Measurements from ENCODE around the gene MROH8. TPM values are rescaled to one million over a fixed set of nuclear protein-coding genes. Genes with fewer than 3 reads are reported as not detected.

Gene MROH8
- polyA plus RNA-seq, 1 donor from 2014 or later = 3.2 TPM

GRCh38 chr20:37147250-37147649 is 32.1 kb downstream of the MROH8 start:
- Histone ChIP-seq H2AFZ (ENCODE audit: low read depth, low read length) (no peak overlapping the region), H3K36me3 (ENCODE audit: insufficient read depth, low read length) (no peaks in the 10 kb centered on the region), H3K4me2 (ENCODE audit: low read length) (no peak overlapping the region), H4K20me1 (ENCODE audit: insufficient read depth) (no peaks in the 10 kb centered on the region), H3K9me3 (ENCODE audit: low read length) (no peaks in the 10 kb centered on the region), H3K9me2 (ENCODE audit: insufficient read depth, low read length) (no peaks in the 10 kb centered on the region), H3K27ac (ENCODE audit: low read length) (no peak overlapping the region), H3K4me3 (ENCODE audit: low read length) (no peak overlapping the region), H3K9ac (ENCODE audit: low read length) (no peak overlapping the region), H3K27me3 (ENCODE audit: insufficient read depth, low read depth, low read length) (no peaks in the 10 kb centered on the region), H3F3A (ENCODE audit: insufficient read depth, low read length, poor library complexity, severe bottlenecking) (no peaks in the 10 kb centered on the region), H3K79me2 (replicated peaks; ENCODE audit: insufficient read depth, low read length) (no peaks in the 10 kb centered on the region)
- TF ChIP-seq SMC3 (conservative IDR thresholded peaks at IDR 0.05; ENCODE audit: poor library complexity) = no peak

GRCh38 chr20:37144856-37145404 is 34.4 kb downstream of the MROH8 start:
- H3K9ac ChIP-seq (ENCODE audit: low read length) = no peak overlapping the region
- H3K79me2 ChIP-seq (replicated peaks; ENCODE audit: insufficient read depth, low read length) = no peaks in the 10 kb centered on the region
- H3K9me2 ChIP-seq (ENCODE audit: insufficient read depth, low read length) = no peaks in the 10 kb centered on the region
- H3K4me2 ChIP-seq (ENCODE audit: low read length) = no peak overlapping the region
- no peaks in the 10 kb centered on the region for H3F3A ChIP-seq (ENCODE audit: insufficient read depth, low read length, poor library complexity, severe bottlenecking)
- H3K36me3 ChIP-seq (ENCODE audit: insufficient read depth, low read length) = no peaks in the 10 kb centered on the region
- H4K20me1 ChIP-seq (ENCODE audit: insufficient read depth) = no peaks in the 10 kb centered on the region
- no peak overlapping the region for H3K4me3 ChIP-seq (ENCODE audit: low read length)
- TF ChIP-seq RAD21 (conservative IDR thresholded peaks at IDR 0.05) (no peak), CTCF (IDR thresholded peaks at IDR 0.05; ENCODE audit: poor library complexity, severe bottlenecking) (no peak), MXI1 (conservative IDR thresholded peaks at IDR 0.05; ENCODE audit: poor library complexity, severe bottlenecking) (no peak), REST (IDR thresholded peaks at IDR 0.05; ENCODE audit: borderline replicate concordance) (no peak), POLR2AphosphoS5 (IDR thresholded peaks at IDR 0.05) (no peak), TAF1 (IDR thresholded peaks at IDR 0.05; ENCODE audit: low read depth) (no peak), EP300 (conservative IDR thresholded peaks at IDR 0.05; ENCODE audit: poor library complexity, severe bottlenecking) (no peak), EZH2 (IDR thresholded peaks at IDR 0.05; ENCODE audit: borderline replicate concordance, insufficient read depth, low read length, poor library complexity, severe bottlenecking) (no peak), SMC3 (conservative IDR thresholded peaks at IDR 0.05; ENCODE audit: poor library complexity) (no peak)
- no peak overlapping the region for H2AFZ ChIP-seq (ENCODE audit: low read depth, low read length)
- H3K9me3 ChIP-seq (ENCODE audit: low read length) = no peaks in the 10 kb centered on the region
- no peak overlapping the region for H3K27ac ChIP-seq (ENCODE audit: low read length)
- no peaks in the 10 kb centered on the region for H3K27me3 ChIP-seq (ENCODE audit: insufficient read depth, low read depth, low read length)

GRCh38 chr20:37142708-37143107 is 36.6 kb downstream of the MROH8 start:
- no peaks in the 10 kb centered on the region for H3K9me3 ChIP-seq (ENCODE audit: low read length)
- no peaks in the 10 kb centered on the region for H3K9me2 ChIP-seq (ENCODE audit: insufficient read depth, low read length)
- no peak overlapping the region for H2AFZ ChIP-seq (ENCODE audit: low read depth, low read length)
- H3K27ac ChIP-seq (ENCODE audit: low read length) = no peak overlapping the region
- H4K20me1 ChIP-seq (ENCODE audit: insufficient read depth) = no peaks in the 10 kb centered on the region
- no peak overlapping the region for H3K4me2 ChIP-seq (ENCODE audit: low read length)
- H3K4me3 ChIP-seq (ENCODE audit: low read length) = no peak overlapping the region
- H3K79me2 ChIP-seq (replicated peaks; ENCODE audit: insufficient read depth, low read length) = no peaks in the 10 kb centered on the region
- no peak overlapping the region for H3K9ac ChIP-seq (ENCODE audit: low read length)
- no peaks in the 10 kb centered on the region for H3K27me3 ChIP-seq (ENCODE audit: insufficient read depth, low read depth, low read length)
- H3F3A ChIP-seq (ENCODE audit: insufficient read depth, low read length, poor library complexity, severe bottlenecking) = no peaks in the 10 kb centered on the region
- H3K36me3 ChIP-seq (ENCODE audit: insufficient read depth, low read length) = no peaks in the 10 kb centered on the region
- no peak for TF ChIP-seq SMC3 (conservative IDR thresholded peaks at IDR 0.05; ENCODE audit: poor library complexity)
- no peak for TF ChIP-seq RAD21 (conservative IDR thresholded peaks at IDR 0.05)
- TF ChIP-seq REST (IDR thresholded peaks at IDR 0.05; ENCODE audit: borderline replicate concordance) = no peak
- no peak for TF ChIP-seq POLR2AphosphoS5 (IDR thresholded peaks at IDR 0.05)
- no peak for TF ChIP-seq EP300 (conservative IDR thresholded peaks at IDR 0.05; ENCODE audit: poor library complexity, severe bottlenecking)
- TF ChIP-seq EZH2 (IDR thresholded peaks at IDR 0.05; ENCODE audit: borderline replicate concordance, insufficient read depth, low read length, poor library complexity, severe bottlenecking) = no peak
- no peak for TF ChIP-seq TAF1 (IDR thresholded peaks at IDR 0.05; ENCODE audit: low read depth)
- TF ChIP-seq CTCF (IDR thresholded peaks at IDR 0.05; ENCODE audit: poor library complexity, severe bottlenecking) = no peak
